ENCODE results near the gene GTPBP4.
"Not testable (repeated sequence)": the region's sequence is repeated elsewhere in the genome, so short reads cannot be mapped to it uniquely, and the experiment has no call there.

The GTPBP4 gene

GRCh38 chr10:1034758-1035157, 46.5 kb downstream of the GTPBP4 start:
- Histone ChIP-seq H2AFZ (ENCODE audit: low read length) (no peak overlapping the region), H3K27ac (ENCODE audit: low read depth, low read length, poor library complexity, severe bottlenecking) (no peak overlapping the region), H3K27me3 (ENCODE audit: insufficient read depth, low read length) (no peaks in the 10 kb centered on the region), H3K4me1 (ENCODE audit: insufficient read depth, low read length, severe bottlenecking) (peaks cover 6% of the 10 kb centered on the region), H3K4me2 (ENCODE audit: low read length) (no peak overlapping the region), H3K36me3 (ENCODE audit: insufficient read depth, low read length) (peaks cover 20% of the 10 kb centered on the region), H3K9ac (ENCODE audit: low read length) (no peak overlapping the region), H3K9me2 (ENCODE audit: low read depth, low read length) (no peaks in the 10 kb centered on the region), H3F3A (ENCODE audit: insufficient read depth, low read length) (no peaks in the 10 kb centered on the region), H4K20me1 (ENCODE audit: insufficient read depth, low read length) (no peaks in the 10 kb centered on the region), H3K79me2 (ENCODE audit: insufficient read depth, low read length) (no peaks in the 10 kb centered on the region), H3K9me3 (ENCODE audit: low read length) (no peaks in the 10 kb centered on the region), H3K4me3 (ENCODE audit: low read depth, low read length, poor library complexity, severe bottlenecking) (no peak overlapping the region)
- TF ChIP-seq EZH2 (IDR thresholded peaks at IDR 0.05; ENCODE audit: borderline replicate concordance, low read length): no peak

DNA sequence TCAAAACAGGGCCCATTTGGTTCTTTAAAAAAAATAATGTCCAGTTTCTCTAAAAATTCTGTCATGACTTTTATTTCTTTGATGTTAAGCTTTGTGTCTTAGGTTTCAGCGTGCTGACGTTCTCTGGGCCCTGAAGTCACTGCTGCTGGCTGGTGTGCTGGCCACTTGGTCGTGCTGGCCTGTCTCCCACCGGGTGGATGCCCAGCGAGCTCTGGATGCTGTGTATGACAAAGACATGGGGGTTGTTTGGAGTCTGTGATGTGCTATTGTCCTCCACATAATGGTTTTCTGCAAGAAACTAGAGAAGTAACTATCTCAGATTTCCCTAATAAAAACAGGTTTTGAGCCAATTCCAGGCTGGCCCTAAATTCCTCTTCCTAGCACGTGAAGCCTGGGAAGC, 47.0 kb downstream of the GTPBP4 start:
- no peak overlapping the region for H3K27ac ChIP-seq (ENCODE audit: low read depth, low read length, poor library complexity, severe bottlenecking)
- H3K4me2 ChIP-seq (ENCODE audit: low read length): no peak overlapping the region
- no peak overlapping the region for H2AFZ ChIP-seq (ENCODE audit: low read length)
- H3K4me1 ChIP-seq (ENCODE audit: insufficient read depth, low read length, severe bottlenecking): peaks cover 6% of the 10 kb centered on the region
- H3K9me2 ChIP-seq (ENCODE audit: low read depth, low read length): no peaks in the 10 kb centered on the region
- H3K9ac ChIP-seq (ENCODE audit: low read length): no peak overlapping the region
- H3F3A ChIP-seq (ENCODE audit: insufficient read depth, low read length): no peaks in the 10 kb centered on the region
- H3K27me3 ChIP-seq (ENCODE audit: insufficient read depth, low read length): no peaks in the 10 kb centered on the region
- no peaks in the 10 kb centered on the region for H3K9me3 ChIP-seq (ENCODE audit: low read length)
- H3K79me2 ChIP-seq (ENCODE audit: insufficient read depth, low read length): no peaks in the 10 kb centered on the region
- no peak for TF ChIP-seq CTCF (IDR thresholded peaks at IDR 0.05; ENCODE audit: low read length)
- TF ChIP-seq EZH2 (IDR thresholded peaks at IDR 0.05; ENCODE audit: borderline replicate concordance, low read length): no peak
- H3K4me3 ChIP-seq (ENCODE audit: low read depth, low read length, poor library complexity, severe bottlenecking): no peak overlapping the region
- H4K20me1 ChIP-seq (ENCODE audit: insufficient read depth, low read length): no peaks in the 10 kb centered on the region
- H3K36me3 ChIP-seq (ENCODE audit: insufficient read depth, low read length): peaks cover 25% of the 10 kb centered on the region

- Histone ChIP-seq H3K4me3 (ENCODE audit: low read depth, low read length, poor library complexity, severe bottlenecking) (no peak overlapping the region), H3K9me2 (ENCODE audit: low read depth, low read length) (no peaks in the 10 kb centered on the region), H3K4me1 (ENCODE audit: insufficient read depth, low read length, severe bottlenecking) (peaks cover 6% of the 10 kb centered on the region), H3K9ac (ENCODE audit: low read length) (no peak overlapping the region), H3K27me3 (ENCODE audit: insufficient read depth, low read length) (no peaks in the 10 kb centered on the region), H3K36me3 (ENCODE audit: insufficient read depth, low read length) (peaks cover 36% of the 10 kb centered on the region), H3K79me2 (ENCODE audit: insufficient read depth, low read length) (no peaks in the 10 kb centered on the region), H3K27ac (ENCODE audit: low read depth, low read length, poor library complexity, severe bottlenecking) (no peak overlapping the region), H4K20me1 (ENCODE audit: insufficient read depth, low read length) (no peaks in the 10 kb centered on the region), H2AFZ (ENCODE audit: low read length) (no peak overlapping the region), H3K9me3 (ENCODE audit: low read length) (no peaks in the 10 kb centered on the region), H3F3A (ENCODE audit: insufficient read depth, low read length) (no peaks in the 10 kb centered on the region), H3K4me2 (ENCODE audit: low read length) (no peak overlapping the region)
- TF ChIP-seq EZH2 (IDR thresholded peaks at IDR 0.05; ENCODE audit: borderline replicate concordance, low read length): no peak
- no peak for TF ChIP-seq CTCF (IDR thresholded peaks at IDR 0.05; ENCODE audit: low read length)
Measured at GRCh38 chr10:1036341-1036791, 48.1 kb downstream of the GTPBP4 start.

- Histone ChIP-seq H3F3A (ENCODE audit: insufficient read depth, low read length) (no peaks in the 10 kb centered on the region), H3K27me3 (ENCODE audit: insufficient read depth, low read length) (no peaks in the 10 kb centered on the region), H3K79me2 (ENCODE audit: insufficient read depth, low read length) (no peaks in the 10 kb centered on the region), H4K20me1 (ENCODE audit: insufficient read depth, low read length) (no peaks in the 10 kb centered on the region), H3K36me3 (ENCODE audit: insufficient read depth, low read length) (peaks cover 43% of the 10 kb centered on the region), H3K9ac (ENCODE audit: low read length) (no peak overlapping the region), H3K4me2 (ENCODE audit: low read length) (no peak overlapping the region), H2AFZ (ENCODE audit: low read length) (no peak overlapping the region), H3K9me3 (ENCODE audit: low read length) (no peaks in the 10 kb centered on the region), H3K9me2 (ENCODE audit: low read depth, low read length) (no peaks in the 10 kb centered on the region), H3K4me3 (ENCODE audit: low read depth, low read length, poor library complexity, severe bottlenecking) (no peak overlapping the region), H3K4me1 (ENCODE audit: insufficient read depth, low read length, severe bottlenecking) (peaks cover 6% of the 10 kb centered on the region), H3K27ac (ENCODE audit: low read depth, low read length, poor library complexity, severe bottlenecking) (no peak overlapping the region)
- TF ChIP-seq EZH2 (IDR thresholded peaks at IDR 0.05; ENCODE audit: borderline replicate concordance, low read length): no peak
- TF ChIP-seq CTCF (IDR thresholded peaks at IDR 0.05; ENCODE audit: low read length): no peak
Measured at GRCh38 chr10:1037098-1037497, 48.9 kb downstream of the GTPBP4 start.

- peaks cover 60% of the 10 kb centered on the region for H3K36me3 ChIP-seq (ENCODE audit: insufficient read depth, low read length)
- H3K9me3 ChIP-seq (ENCODE audit: low read length); H3K27ac ChIP-seq (ENCODE audit: low read depth, low read length, poor library complexity, severe bottlenecking); H4K20me1 ChIP-seq (ENCODE audit: insufficient read depth, low read length); H3K4me2 ChIP-seq (ENCODE audit: low read length); H3K9ac ChIP-seq (ENCODE audit: low read length); H3K79me2 ChIP-seq (ENCODE audit: insufficient read depth, low read length); H3K4me3 ChIP-seq (ENCODE audit: low read depth, low read length, poor library complexity, severe bottlenecking); H3F3A ChIP-seq (ENCODE audit: insufficient read depth, low read length); H3K9me2 ChIP-seq (ENCODE audit: low read depth, low read length); H2AFZ ChIP-seq (ENCODE audit: low read length); H3K27me3 ChIP-seq (ENCODE audit: insufficient read depth, low read length): not testable (repeated sequence)
- H3K4me1 ChIP-seq (ENCODE audit: insufficient read depth, low read length, severe bottlenecking): peaks cover 11% of the 10 kb centered on the region
Measured at GRCh38 chr10:1038769-1039168, 50.5 kb downstream of the GTPBP4 start.
